ENCODE data around the gene RNF220. TPM values are rescaled to one million over a fixed set of nuclear protein-coding genes. Genes with fewer than 3 reads are reported as not detected.

The RNF220 gene
- total RNA-seq, 1 donor from 2014 or later, result 74.3 TPM

GRCh38 chr1:44605914-44606615, 201.0 kb downstream of the RNF220 start:
- DNase-seq (ENCODE audit: extremely low read depth, low read depth, low spot score), result no peak

- no peak for DNase-seq (ENCODE audit: extremely low read depth, low read depth, low spot score)
These were observed 201.7 kb downstream of the RNF220 start for GRCh38 chr1:44606701-44607281.

GRCh38 chr1:44608141-44608540, 203.1 kb downstream of the RNF220 start:
- no peak for DNase-seq (ENCODE audit: extremely low read depth, low read depth, low spot score)

- no peak for DNase-seq (ENCODE audit: extremely low read depth, low read depth, low spot score)
These were observed 204.3 kb downstream of the RNF220 start for GRCh38 chr1:44609412-44609767.

- no peak for DNase-seq (ENCODE audit: extremely low read depth, low read depth, low spot score)
These were observed 204.9 kb downstream of the RNF220 start for GRCh38 chr1:44609768-44610526.

GRCh38 chr1:44610527-44611148, 205.6 kb downstream of the RNF220 start:
- DNase-seq (ENCODE audit: extremely low read depth, low read depth, low spot score), result no peak

GRCh38 chr1:44611419-44611818, 206.4 kb downstream of the RNF220 start:
- DNase-seq (ENCODE audit: extremely low read depth, low read depth, low spot score), result no peak

- DNase-seq (ENCODE audit: extremely low read depth, low read depth, low spot score), result no peak
These were observed 206.8 kb downstream of the RNF220 start for GRCh38 chr1:44611866-44612265.

GRCh38 chr1:44613941-44614340, 208.9 kb downstream of the RNF220 start:
- no peak for DNase-seq (ENCODE audit: extremely low read depth, low read depth, low spot score)

GRCh38 chr1:44616284-44616990, 211.4 kb downstream of the RNF220 start:
- no peak for DNase-seq (ENCODE audit: extremely low read depth, low read depth, low spot score)

- no peak for DNase-seq (ENCODE audit: extremely low read depth, low read depth, low spot score)
These were observed 212.1 kb downstream of the RNF220 start for GRCh38 chr1:44616991-44617702.

GRCh38 chr1:44617703-44618029, 212.6 kb downstream of the RNF220 start:
- DNase-seq (ENCODE audit: extremely low read depth, low read depth, low spot score), result no peak

GRCh38 chr1:44619261-44619900, 214.3 kb downstream of the RNF220 start:
- DNase-seq (ENCODE audit: extremely low read depth, low read depth, low spot score), result no peak

- no peak for DNase-seq (ENCODE audit: extremely low read depth, low read depth, low spot score)
These were observed 215.0 kb downstream of the RNF220 start for GRCh38 chr1:44620072-44620471.

GRCh38 chr1:44621841-44622286, 216.8 kb downstream of the RNF220 start:
- DNase-seq (ENCODE audit: extremely low read depth, low read depth, low spot score), result no peak

GRCh38 chr1:44624268-44624901, 219.3 kb downstream of the RNF220 start:
- DNase-seq (ENCODE audit: extremely low read depth, low read depth, low spot score), result no peak

GRCh38 chr1:44625348-44625747, 220.3 kb downstream of the RNF220 start:
- DNase-seq (ENCODE audit: extremely low read depth, low read depth, low spot score), result no peak

GRCh38 chr1:44628962-44629756, 224.1 kb downstream of the RNF220 start:
- DNase-seq (ENCODE audit: extremely low read depth, low read depth, low spot score), result no peak

- DNase-seq (ENCODE audit: extremely low read depth, low read depth, low spot score), result no peak
These were observed 225.1 kb downstream of the RNF220 start for GRCh38 chr1:44630116-44630515.

Measured in glomerular endothelial cell (primary cell).